Measurements from ENCODE around the gene SLC28A1. TPM values are rescaled to one million over a fixed set of nuclear protein-coding genes. Genes with fewer than 3 reads are reported as not detected.

The SLC28A1 gene
- total RNA-seq, 2 donors from 2014 or later = 0.12 TPM; not detected in 1

DNA sequence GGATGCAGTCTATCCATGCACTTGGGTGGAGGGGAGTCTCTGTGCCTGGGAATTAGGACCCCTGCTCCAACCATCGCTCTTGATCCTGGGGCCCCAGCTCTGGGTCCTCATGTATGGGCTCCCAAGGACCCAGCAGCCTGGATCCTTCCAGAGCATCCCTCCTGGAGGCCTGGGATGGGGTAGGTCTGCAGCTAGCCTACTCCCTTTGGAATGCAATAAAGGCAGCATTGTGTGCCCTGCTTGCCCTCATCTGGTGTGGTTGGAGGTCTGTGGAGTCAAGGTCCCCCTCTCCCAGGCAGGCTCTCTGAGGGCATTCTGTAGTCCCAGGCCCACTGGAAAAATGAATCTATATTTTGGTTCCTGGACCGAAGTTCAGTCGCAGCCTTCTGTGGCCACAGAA, 15.0 kb upstream of the SLC28A1 start:
- Histone ChIP-seq H3K9me3 (no peaks in the 10 kb centered on the region), H3K27me3 (no peaks in the 10 kb centered on the region), H3K27ac (no peak overlapping the region), H3K36me3 (peaks cover 53% of the 10 kb centered on the region), H3K4me3 (no peak overlapping the region), H3K4me1 (peaks cover 0 to 5% of the 10 kb centered on the region in 2 donors)
- TF ChIP-seq, protein P1, sequence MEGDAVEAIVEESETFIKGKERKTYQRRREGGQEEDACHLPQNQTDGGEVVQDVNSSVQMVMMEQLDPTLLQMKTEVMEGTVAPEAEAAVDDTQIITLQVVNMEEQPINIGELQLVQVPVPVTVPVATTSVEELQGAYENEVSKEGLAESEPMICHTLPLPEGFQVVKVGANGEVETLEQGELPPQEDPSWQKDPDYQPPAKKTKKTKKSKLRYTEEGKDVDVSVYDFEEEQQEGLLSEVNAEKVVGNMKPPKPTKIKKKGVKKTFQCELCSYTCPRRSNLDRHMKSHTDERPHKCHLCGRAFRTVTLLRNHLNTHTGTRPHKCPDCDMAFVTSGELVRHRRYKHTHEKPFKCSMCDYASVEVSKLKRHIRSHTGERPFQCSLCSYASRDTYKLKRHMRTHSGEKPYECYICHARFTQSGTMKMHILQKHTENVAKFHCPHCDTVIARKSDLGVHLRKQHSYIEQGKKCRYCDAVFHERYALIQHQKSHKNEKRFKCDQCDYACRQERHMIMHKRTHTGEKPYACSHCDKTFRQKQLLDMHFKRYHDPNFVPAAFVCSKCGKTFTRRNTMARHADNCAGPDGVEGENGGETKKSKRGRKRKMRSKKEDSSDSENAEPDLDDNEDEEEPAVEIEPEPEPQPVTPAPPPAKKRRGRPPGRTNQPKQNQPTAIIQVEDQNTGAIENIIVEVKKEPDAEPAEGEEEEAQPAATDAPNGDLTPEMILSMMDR (IDR thresholded peaks at IDR 0.05) = no peak
- DNase-seq (ENCODE audit: low spot score) = no peak

DNA sequence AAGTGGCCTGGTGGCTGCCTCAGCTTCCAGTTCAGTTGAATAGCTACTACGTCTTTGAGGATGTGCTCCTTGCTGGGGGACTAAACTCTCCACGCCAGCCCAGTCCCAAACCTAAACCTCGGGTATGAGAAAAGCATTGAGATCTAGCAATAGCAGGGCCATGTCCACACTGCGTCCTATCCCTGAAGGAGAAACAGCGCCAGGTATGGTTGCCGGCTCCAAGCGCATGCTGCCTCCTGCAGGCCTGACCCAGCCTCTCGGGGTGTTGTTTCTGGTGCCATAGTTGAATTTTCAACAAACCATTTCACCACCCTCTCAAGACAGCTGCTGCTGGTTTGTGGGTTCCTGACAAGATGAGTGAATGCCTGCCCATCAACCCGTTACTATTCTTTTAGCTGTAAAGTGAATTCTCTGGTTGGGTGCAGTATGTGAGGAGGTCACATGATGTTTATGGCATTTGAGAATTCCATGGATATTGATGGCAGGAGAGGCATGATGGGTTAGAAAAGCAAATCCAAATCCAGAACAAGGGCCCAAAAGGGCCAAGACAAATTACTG, 13.0 kb upstream of the SLC28A1 start:
- no peak overlapping the region for H3K27ac ChIP-seq
- no peak for DNase-seq (ENCODE audit: low spot score)
- H3K27me3 ChIP-seq = no peaks in the 10 kb centered on the region
- TF ChIP-seq, protein P1 (IDR thresholded peaks at IDR 0.05) = no peak
- no peak overlapping the region for H3K4me3 ChIP-seq
- no peaks in the 10 kb centered on the region for H3K4me1 ChIP-seq
- H3K9me3 ChIP-seq = no peaks in the 10 kb centered on the region
- H3K36me3 ChIP-seq = peaks cover 34% of the 10 kb centered on the region

DNA sequence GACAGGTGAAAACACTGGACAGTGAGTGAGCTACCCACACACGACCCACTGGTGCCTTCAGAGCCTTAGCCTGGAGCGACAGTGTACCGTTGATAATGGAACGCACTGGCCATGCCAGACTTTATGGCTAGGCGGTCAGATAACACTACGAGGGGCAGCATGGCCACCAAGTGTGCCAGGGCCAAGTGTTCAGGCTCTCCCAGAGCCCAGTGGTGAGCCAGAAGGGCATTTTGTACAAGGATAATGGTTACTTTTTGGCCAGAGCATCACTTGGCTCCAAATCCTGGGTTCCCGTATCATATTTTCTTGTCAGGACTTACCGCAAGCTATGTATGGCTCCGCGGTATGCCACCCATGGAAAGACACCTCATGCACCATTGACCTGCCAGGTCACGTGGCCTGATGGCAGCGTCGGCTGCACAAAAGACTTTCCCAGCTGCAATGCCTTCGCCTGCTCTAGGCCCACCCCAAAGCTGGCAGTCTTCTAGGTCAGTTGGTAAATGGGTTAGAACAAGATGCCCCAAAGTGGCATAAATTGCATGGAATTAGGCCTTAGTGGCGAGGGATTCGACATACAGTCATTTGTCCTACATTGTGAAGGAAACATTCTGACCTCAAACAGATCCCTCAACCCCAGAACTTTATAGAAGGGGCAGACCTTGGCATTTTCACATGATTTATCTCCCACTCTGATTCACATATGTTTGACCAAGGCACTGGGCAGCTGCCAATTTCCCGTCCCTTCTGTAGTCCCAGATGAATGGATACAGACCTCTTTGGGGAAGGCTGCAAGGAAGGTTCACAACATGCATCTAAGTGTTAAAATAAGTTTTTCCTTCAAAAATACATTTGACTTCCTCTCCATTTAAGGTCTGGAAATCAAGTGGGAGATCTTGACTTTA, 12.2 kb upstream of the SLC28A1 start:
- DNase-seq (ENCODE audit: low spot score) = no peak
- Histone ChIP-seq H3K27me3 (no peaks in the 10 kb centered on the region), H3K9me3 (no peaks in the 10 kb centered on the region), H3K4me3 (no peak overlapping the region), H3K36me3 (peaks cover 27% of the 10 kb centered on the region), H3K27ac (no peak overlapping the region), H3K4me1 (no peaks in the 10 kb centered on the region)
- TF ChIP-seq, protein P1 (IDR thresholded peaks at IDR 0.05) = no peak

DNA sequence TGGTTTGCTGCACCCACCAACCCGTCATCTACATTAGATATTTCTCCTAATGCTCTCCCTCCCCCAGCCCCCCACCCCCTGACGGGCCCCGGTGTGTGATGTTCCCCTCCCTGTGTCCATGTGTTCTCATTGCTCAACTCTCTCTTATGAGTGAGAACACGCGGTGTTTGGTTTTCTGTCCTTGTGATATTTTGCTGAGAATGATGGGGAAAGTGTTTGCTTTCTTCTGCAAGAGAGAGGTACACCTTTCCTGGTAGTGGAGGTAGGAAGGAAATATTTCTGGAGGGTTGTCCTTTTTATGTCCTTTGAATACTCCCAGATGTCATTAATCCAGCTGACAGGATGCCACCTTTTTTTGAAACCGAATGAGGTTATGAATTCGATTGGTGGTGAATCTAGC, 10.5 kb upstream of the SLC28A1 start:
- H3K4me3 ChIP-seq = no peak overlapping the region
- DNase-seq (ENCODE audit: low spot score) = no peak

DNA sequence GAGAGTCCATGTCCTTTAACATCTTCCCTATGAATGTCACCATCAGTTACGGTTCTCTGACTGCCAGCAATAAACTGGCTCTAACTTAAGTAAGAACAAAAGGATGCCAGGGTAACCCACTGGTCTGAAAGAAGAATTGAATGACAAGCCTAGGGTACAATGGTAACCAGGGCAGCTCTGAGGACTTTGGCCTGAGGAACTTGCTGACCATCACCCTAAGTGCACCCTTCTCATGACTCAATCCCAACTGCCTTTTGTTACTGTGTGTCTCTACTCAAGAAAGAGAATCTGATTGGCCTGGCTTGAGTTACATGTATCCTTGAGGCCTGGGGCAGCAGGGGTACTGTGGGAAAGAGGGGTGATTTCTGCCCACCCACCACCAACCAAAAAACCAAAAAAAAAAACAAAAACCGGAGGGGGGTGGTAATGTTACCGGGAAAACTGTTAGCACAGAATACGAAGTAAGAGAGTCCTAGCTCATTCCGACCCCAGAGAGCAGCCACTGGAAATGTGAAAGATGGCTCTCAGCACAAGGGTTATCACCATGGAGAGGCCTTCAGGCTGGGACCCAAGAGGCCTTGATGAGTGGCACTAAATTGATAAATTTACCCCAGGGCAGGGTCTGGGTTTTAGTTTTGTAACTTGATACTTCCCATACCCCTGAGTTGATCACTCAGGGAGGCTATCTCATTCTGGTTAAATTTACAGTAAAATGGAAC, 9.3 kb upstream of the SLC28A1 start:
- Histone ChIP-seq H3K27ac (peak overlapping the region in 1 of 2 donors; percentile 16), H3K36me3 (no peaks in the 10 kb centered on the region), H3K4me3 (no peak overlapping the region), H3K9me3 (no peaks in the 10 kb centered on the region), H3K27me3 (no peaks in the 10 kb centered on the region), H3K4me1 (no peaks in the 10 kb centered on the region)
- DNase-seq (ENCODE audit: low spot score) = no peak
- TF ChIP-seq, protein P1 (IDR thresholded peaks at IDR 0.05) = no peak

More for the DNA sequence above, 10.5 kb upstream of the SLC28A1 start:
- Histone ChIP-seq H3K27ac (peak overlapping the region in 1 of 2 donors; percentile 31), H3K4me1 (no peaks in the 10 kb centered on the region), H3K36me3 (peaks cover 9% of the 10 kb centered on the region), H3K27me3 (no peaks in the 10 kb centered on the region), H3K9me3 (no peaks in the 10 kb centered on the region)
- TF ChIP-seq, protein P1 (IDR thresholded peaks at IDR 0.05) = no peak
